Mesenchymal stem cell (in vitro differentiated cells and primary cell): ENCODE measurements around the gene NOP16.

Experiments used
- DNase-seq: peaks from one replicate; pipeline ENCODE4 v3.0.0-alpha.2; 2013
- H2AFZ ChIP-seq: one replicate; pipeline ENCODE4 v1.6.1; 2013; ENCODE audit warnings: low read depth, mild to moderate bottlenecking, control low read depth, inconsistent platforms, low read length, moderate library complexity
- H2AK5ac ChIP-seq: 2 replicates; pipeline ENCODE4 v1.6.1; 2013; ENCODE audit warnings: low read length, moderate library complexity, mild to moderate bottlenecking, inconsistent platforms; ENCODE audit not compliant: severe bottlenecking
- H2BK120ac ChIP-seq: one replicate; pipeline ENCODE4 v1.6.1; 2013; ENCODE audit warnings: low read depth, mild to moderate bottlenecking, inconsistent platforms, low read length, moderate library complexity
- H2BK12ac ChIP-seq, 2 experiments: one replicate each; pipeline ENCODE4 v1.6.1; 2013; ENCODE audit warnings: inconsistent platforms in 2 of 2, low read length in 2 of 2, mild to moderate bottlenecking in 2 of 2, moderate library complexity in 2 of 2, control low read depth in 1 of 2
- H2BK15ac ChIP-seq: one replicate; pipeline ENCODE4 v1.6.1; 2013; ENCODE audit warnings: mild to moderate bottlenecking, low read depth, inconsistent platforms; ENCODE audit not compliant: poor library complexity, severe bottlenecking
- H2BK5ac ChIP-seq: 2 replicates; pipeline ENCODE4 v1.6.1; 2013; ENCODE audit warnings: low read depth, mild to moderate bottlenecking, low read length, control low read depth, inconsistent platforms; ENCODE audit not compliant: poor library complexity, severe bottlenecking
- H3K14ac ChIP-seq, 2 experiments: one replicate each; pipeline ENCODE4 v1.6.1; 2013; ENCODE audit warnings: inconsistent platforms in 2 of 2, low read length in 2 of 2, control low read depth in 1 of 2, mild to moderate bottlenecking in 1 of 2, moderate library complexity in 1 of 2
- H3K18ac ChIP-seq, 2 experiments: one replicate each; pipeline ENCODE4 v1.6.1; 2013; ENCODE audit warnings: inconsistent platforms in 2 of 2, low read length in 2 of 2, control low read depth in 1 of 2, low read depth in 1 of 2, mild to moderate bottlenecking in 1 of 2
- H3K23ac ChIP-seq, 2 experiments: one replicate each; pipeline ENCODE4 v1.6.1; 2013; ENCODE audit warnings: inconsistent platforms in 2 of 2, low read length in 2 of 2, mild to moderate bottlenecking in 2 of 2, moderate library complexity in 2 of 2, control low read depth in 1 of 2
- H3K27ac ChIP-seq: 2 replicates; pipeline ENCODE4 v1.5.1; 2013; ENCODE audit warnings: mild to moderate bottlenecking, moderate library complexity, low read length, control low read depth, inconsistent platforms; ENCODE audit not compliant: poor library complexity, severe bottlenecking
- H3K27me3 ChIP-seq, 2 experiments: 2 replicates each; pipeline versions ENCODE4 v1.6.1 to v1.7.0; 2013; ENCODE audit warnings: low read length in 2 of 2, mild to moderate bottlenecking in 2 of 2, moderate library complexity in 2 of 2, control low read depth in 1 of 2, inconsistent platforms in 1 of 2; ENCODE audit not compliant: control insufficient read depth in 1 of 2, insufficient read depth in 1 of 2
- H3K36me3 ChIP-seq, 2 experiments: 2 replicates each; pipeline versions ENCODE4 v1.6.1 to v1.7.0; 2013; ENCODE audit warnings: low read length in 2 of 2, control low read depth in 1 of 2, inconsistent platforms in 1 of 2, low read depth in 1 of 2, mild to moderate bottlenecking in 1 of 2; ENCODE audit not compliant: insufficient read depth in 2 of 2, control insufficient read depth in 1 of 2
- H3K4ac ChIP-seq, 2 experiments: one replicate each; pipeline ENCODE4 v1.6.1; 2013; ENCODE audit warnings: inconsistent platforms in 2 of 2, low read length in 2 of 2, mild to moderate bottlenecking in 2 of 2, moderate library complexity in 2 of 2, control low read depth in 1 of 2, low read depth in 1 of 2
- H3K4me1 ChIP-seq: 2 replicates; pipeline ENCODE4 v1.6.1; 2013; ENCODE audit warnings: low read depth, low read length, control low read depth; ENCODE audit not compliant: control insufficient read depth, insufficient read depth
- H3K4me2 ChIP-seq: 2 replicates; pipeline ENCODE4 v1.6.1; 2013; ENCODE audit warnings: low read length, mild to moderate bottlenecking, inconsistent platforms; ENCODE audit not compliant: poor library complexity, severe bottlenecking
- H3K4me3 ChIP-seq, 2 experiments: 2 replicates each; pipeline versions ENCODE4 v1.5.1 to v1.7.0; 2013; ENCODE audit warnings: low read length in 2 of 2, mild to moderate bottlenecking in 2 of 2, control low read depth in 1 of 2, low read depth in 1 of 2; ENCODE audit not compliant: insufficient read depth in 1 of 2
- H3K79me1 ChIP-seq: replicated peaks from 2 replicates; pipeline ENCODE4 v1.6.1; 2013; ENCODE audit warnings: mild to moderate bottlenecking, control low read depth, low read length, inconsistent platforms; ENCODE audit not compliant: poor library complexity, severe bottlenecking
- H3K9ac ChIP-seq: 2 replicates; pipeline ENCODE4 v1.7.0; 2013; ENCODE audit warnings: mild to moderate bottlenecking, low read length, moderate library complexity
- H3K9me3 ChIP-seq: 2 replicates; pipeline ENCODE4 v1.7.0; 2013; ENCODE audit warnings: mild to moderate bottlenecking, low read length; ENCODE audit not compliant: control insufficient read depth
- H4K8ac ChIP-seq: one replicate; pipeline ENCODE4 v1.6.1; 2013; ENCODE audit warnings: inconsistent platforms, mild to moderate bottlenecking, low read length, moderate library complexity
- H4K91ac ChIP-seq: one replicate; pipeline ENCODE4 v1.6.1; 2013; ENCODE audit warnings: mild to moderate bottlenecking, low read length, inconsistent platforms
- WGBS: methylation state at CpG from one replicate; pipeline ENCODE4 v1.1.7; 2013; ENCODE audit warnings: mixed read lengths; 5-methylcytosine and 5-hydroxymethylcytosine counted together

NOP16 gene

DNA sequence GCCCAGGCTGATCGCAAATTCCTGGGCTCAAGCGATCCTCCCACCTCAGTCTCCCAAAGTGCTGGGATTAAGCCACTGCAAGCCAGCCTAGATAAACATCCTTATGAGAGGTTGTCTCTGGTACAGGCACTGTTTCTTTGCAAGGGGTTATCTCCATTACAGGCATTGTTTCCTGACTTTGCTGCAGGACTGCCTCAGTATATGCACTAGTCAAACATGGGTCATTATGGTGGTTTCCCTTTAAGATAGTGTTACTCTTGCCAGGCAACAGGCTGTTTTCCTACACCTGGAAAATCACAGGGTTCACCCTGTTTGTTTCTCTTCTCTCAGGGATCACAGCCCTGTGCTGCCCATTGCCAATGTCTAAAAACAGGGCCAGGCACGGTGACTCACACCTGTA is 35.8 kb upstream of the NOP16 start:
- no peaks in the 10 kb centered on the region for H3K4me1 ChIP-seq
- peaks cover 0 to 15% of the 10 kb centered on the region in 2 experiments for H3K27me3 ChIP-seq
- no peaks in the 10 kb centered on the region for H3K36me3 ChIP-seq
- no peak overlapping the region for H4K8ac ChIP-seq
- H3K9ac ChIP-seq = no peak overlapping the region
- no peak overlapping the region for H2BK5ac ChIP-seq
- no peak overlapping the region for H4K91ac ChIP-seq
- no peaks in the 10 kb centered on the region for H3K9me3 ChIP-seq
- H2AFZ ChIP-seq = no peak overlapping the region
- H3K79me1 ChIP-seq = no peaks in the 10 kb centered on the region
- 96% methylated on average over 3 of the region's 3 CpGs for WGBS
- H3K4ac ChIP-seq = no peak overlapping the region
- H3K23ac ChIP-seq = no peak overlapping the region
- DNase-seq = no peak
- no peak overlapping the region for H3K4me2 ChIP-seq
- no peak overlapping the region for H2BK12ac ChIP-seq
- no peak overlapping the region for H3K14ac ChIP-seq
- H3K18ac ChIP-seq = no peak overlapping the region
- H3K4me3 ChIP-seq = no peak overlapping the region
- no peak overlapping the region for H3K27ac ChIP-seq
- no peak overlapping the region for H2BK120ac ChIP-seq
- no peak overlapping the region for H2BK15ac ChIP-seq
- H2AK5ac ChIP-seq = no peak overlapping the region

DNA sequence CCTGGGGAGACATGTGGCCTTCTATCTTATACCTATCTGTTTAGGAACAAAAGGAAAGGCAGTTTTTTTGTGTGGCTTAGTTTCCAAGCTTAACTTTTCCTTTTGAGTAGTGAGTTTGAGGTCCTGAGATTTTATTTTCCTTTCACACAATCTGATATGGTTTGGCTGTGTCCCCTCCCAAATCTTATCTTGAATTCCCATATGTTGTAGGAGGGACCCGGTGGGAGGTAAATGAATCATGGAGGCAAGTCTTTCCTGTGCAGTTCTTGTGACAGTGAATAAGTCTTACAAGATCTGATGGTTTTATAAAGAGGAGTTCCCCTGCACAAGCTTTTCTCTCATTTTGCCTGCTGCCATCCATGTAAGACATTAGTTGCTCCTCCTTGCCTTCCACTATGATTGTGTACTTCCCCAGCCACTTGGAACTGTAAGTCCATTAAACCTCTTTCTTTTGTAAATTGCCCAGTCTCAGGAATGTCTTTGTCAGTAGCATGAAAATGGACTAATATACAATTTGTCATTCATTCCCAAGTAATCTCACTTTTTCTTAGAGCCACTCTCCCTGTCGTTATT is 32.7 kb upstream of the NOP16 start:
- Histone ChIP-seq H3K27ac (no peak overlapping the region), H2AK5ac (no peak overlapping the region), H3K23ac (no peak overlapping the region), H2BK120ac (no peak overlapping the region), H3K36me3 (no peaks in the 10 kb centered on the region), H3K4me1 (peaks cover 9% of the 10 kb centered on the region), H3K4ac (no peak overlapping the region), H2BK5ac (no peak overlapping the region), H4K8ac (no peak overlapping the region), H3K14ac (no peak overlapping the region), H3K9ac (no peak overlapping the region), H3K18ac (no peak overlapping the region), H2BK15ac (no peak overlapping the region), H3K79me1 (no peaks in the 10 kb centered on the region), H3K4me2 (no peak overlapping the region), H3K4me3 (no peak overlapping the region), H4K91ac (no peak overlapping the region), H3K9me3 (no peaks in the 10 kb centered on the region), H3K27me3 (peaks cover 0 to 15% of the 10 kb centered on the region in 2 experiments), H2AFZ (no peak overlapping the region), H2BK12ac (no peak overlapping the region)
- 100% methylated on average over 1 of the region's 2 CpGs for WGBS
- no peak for DNase-seq

DNA sequence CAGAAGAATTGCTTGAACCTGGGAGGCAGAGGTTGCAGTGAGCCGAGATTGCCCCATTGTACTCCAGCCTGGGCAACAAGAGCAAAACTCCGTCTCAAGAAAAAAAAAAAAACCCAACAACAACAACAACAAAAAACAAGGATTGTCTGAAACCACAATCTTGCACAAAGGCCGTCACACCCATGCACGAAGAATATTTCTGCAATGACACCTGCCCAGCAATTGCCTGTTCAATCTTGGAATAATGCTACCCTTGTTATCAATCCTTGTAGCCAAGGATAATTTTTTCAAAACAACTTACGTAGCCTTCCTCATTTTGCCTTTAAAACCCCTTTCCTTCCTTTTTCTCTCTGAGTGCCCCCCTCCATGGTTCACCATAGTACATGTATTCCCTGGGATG is 31.7 kb upstream of the NOP16 start:
- peaks cover 13% of the 10 kb centered on the region for H3K4me1 ChIP-seq
- no peak overlapping the region for H3K9ac ChIP-seq
- H3K4me3 ChIP-seq = no peak overlapping the region
- H2BK5ac ChIP-seq = no peak overlapping the region
- no peak overlapping the region for H4K8ac ChIP-seq
- H3K79me1 ChIP-seq = peaks cover 6% of the 10 kb centered on the region
- H2AFZ ChIP-seq = no peak overlapping the region
- no peak overlapping the region for H2BK120ac ChIP-seq
- H3K36me3 ChIP-seq = no peaks in the 10 kb centered on the region
- H3K18ac ChIP-seq = no peak overlapping the region
- H4K91ac ChIP-seq = no peak overlapping the region
- H2BK15ac ChIP-seq = no peak overlapping the region
- H3K4me2 ChIP-seq = no peak overlapping the region
- H3K14ac ChIP-seq = no peak overlapping the region
- no peak overlapping the region for H3K23ac ChIP-seq
- 90% methylated on average over 5 of the region's 5 CpGs for WGBS
- H3K27ac ChIP-seq = no peak overlapping the region
- H2BK12ac ChIP-seq = no peak overlapping the region
- H3K27me3 ChIP-seq = peaks cover 0 to 15% of the 10 kb centered on the region in 2 experiments
- no peak overlapping the region for H3K4ac ChIP-seq
- DNase-seq = no peak
- no peaks in the 10 kb centered on the region for H3K9me3 ChIP-seq
- H2AK5ac ChIP-seq = no peak overlapping the region

DNA sequence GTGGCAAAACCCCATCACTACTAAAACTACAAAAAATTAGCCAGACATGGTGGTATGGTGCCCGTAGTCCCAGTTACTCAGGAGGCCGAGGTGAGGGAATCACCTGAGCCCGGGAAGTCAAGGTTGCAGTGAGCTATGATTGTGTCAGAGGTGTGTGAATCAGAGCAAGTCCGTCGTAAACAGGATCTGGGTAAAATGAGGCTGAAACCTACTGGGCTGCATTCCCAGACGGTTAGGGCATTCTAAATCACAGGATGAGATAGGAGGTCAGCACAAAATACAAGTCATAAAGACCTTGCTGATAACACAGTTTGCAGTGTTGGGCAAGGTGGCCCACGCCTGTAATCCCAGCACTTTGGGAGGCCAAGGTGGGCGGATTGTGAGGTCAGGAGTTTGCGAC is 29.9 kb upstream of the NOP16 start:
- 87% methylated on average over 9 of the region's 9 CpGs for WGBS
- Histone ChIP-seq H3K23ac (no peak overlapping the region), H3K4me3 (no peak overlapping the region), H3K36me3 (no peaks in the 10 kb centered on the region), H2BK5ac (no peak overlapping the region), H3K27ac (no peak overlapping the region), H2BK15ac (no peak overlapping the region), H2BK12ac (no peak overlapping the region), H3K9ac (no peak overlapping the region), H3K14ac (no peak overlapping the region), H3K4me2 (no peak overlapping the region), H2BK120ac (no peak overlapping the region), H3K18ac (no peak overlapping the region), H4K8ac (no peak overlapping the region), H3K9me3 (no peaks in the 10 kb centered on the region), H2AFZ (no peak overlapping the region), H3K4me1 (peaks cover 26% of the 10 kb centered on the region), H2AK5ac (no peak overlapping the region), H3K4ac (no peak overlapping the region), H3K79me1 (peaks cover 13% of the 10 kb centered on the region), H3K27me3 (peaks cover 0 to 15% of the 10 kb centered on the region in 2 experiments), H4K91ac (no peak overlapping the region)
- DNase-seq = no peak
